Tibial nerve (tissue), 4 donors: ENCODE measurements around the gene HMCN2. TPM values are rescaled to one million over a fixed set of nuclear protein-coding genes. Genes with fewer than 3 reads are reported as not detected.

ENCODE experiments used
- DNase-seq, 2 donors: peaks; one replicate each; pipeline ENCODE4 v3.0.0-alpha.2; 2019; ENCODE audit warnings: low spot score in 2 of 2
- H3K27ac ChIP-seq, 4 donors: fragments of 200-600 bp; sonication (generic) in 3 of 4; one replicate each; pipeline ENCODE4 v1.5.1; 2017 to 2019; ENCODE audit warnings: mild to moderate bottlenecking in 1 of 4
- H3K27me3 ChIP-seq, 2 donors: fragments of 200-600 bp; sonication (generic) in 1 of 2; one replicate each; pipeline versions ENCODE4 v1.5.1 to v1.6.0; 2017 to 2019
- H3K36me3 ChIP-seq, 3 donors: fragments of 200-600 bp; sonication (generic); one replicate each; pipeline ENCODE4 v1.5.1; 2018 to 2019
- H3K4me1 ChIP-seq, 4 donors: fragments of 200-600 bp; sonication (generic) in 3 of 4; one replicate each; pipeline ENCODE4 v1.5.1; 2017 to 2019
- H3K4me3 ChIP-seq, 4 donors: fragments of 200-600 bp; sonication (generic) in 3 of 4; one replicate each; pipeline ENCODE4 v1.5.1; 2017 to 2019; ENCODE audit warnings: mild to moderate bottlenecking in 1 of 4, moderate library complexity in 1 of 4
- H3K9me3 ChIP-seq, 4 donors: fragments of 200-600 bp; sonication (generic) in 3 of 4; one replicate each; pipeline ENCODE4 v1.5.1; 2017 to 2019
- EP300 ChIP-seq, 2 donors: sonication (generic); formaldehyde crosslinking; IDR thresholded peaks; one replicate each; pipeline ENCODE4 v1.6.1; 2017; ENCODE audit warnings: antibody characterized with exemption in 2 of 2, mild to moderate bottlenecking in 1 of 2
- POLR2A ChIP-seq, 2 donors: fragments of 450-650 bp; IDR thresholded peaks; one replicate each; pipeline ENCODE4 v1.6.1; 2017; ENCODE audit warnings: antibody characterized with exemption in 2 of 2, mild to moderate bottlenecking in 2 of 2, moderate library complexity in 2 of 2
- WGBS, 2 donors: methylation state at CpG; one replicate each; pipeline ENCODE4 v1.1.5; 2018; 5-methylcytosine and 5-hydroxymethylcytosine counted together
- total RNA-seq, 4 donors: library from RNA; depleted of rRNA; stranded (reverse); fragments of >200 nt; gene quantifications; one replicate each; pipeline ENCODE4 v1.1.0, GENCODE V29; 2016
- TF ChIP-seq, protein P1 (sequence below), 5 experiments: fragments of 200-600 bp in 3 of 5; fragments of 450-650 bp in 2 of 5; sonication (generic) in 3 of 5; IDR thresholded peaks; one replicate each; pipeline ENCODE4 v1.5.1; 2016 to 2019; ENCODE audit warnings: antibody characterized with exemption in 5 of 5, mild to moderate bottlenecking in 3 of 5, moderate library complexity in 2 of 5

HMCN2 gene
- total RNA-seq, 4 donors from 2014 or later: 0.90 to 53.7 (median 20.3) TPM

DNA sequence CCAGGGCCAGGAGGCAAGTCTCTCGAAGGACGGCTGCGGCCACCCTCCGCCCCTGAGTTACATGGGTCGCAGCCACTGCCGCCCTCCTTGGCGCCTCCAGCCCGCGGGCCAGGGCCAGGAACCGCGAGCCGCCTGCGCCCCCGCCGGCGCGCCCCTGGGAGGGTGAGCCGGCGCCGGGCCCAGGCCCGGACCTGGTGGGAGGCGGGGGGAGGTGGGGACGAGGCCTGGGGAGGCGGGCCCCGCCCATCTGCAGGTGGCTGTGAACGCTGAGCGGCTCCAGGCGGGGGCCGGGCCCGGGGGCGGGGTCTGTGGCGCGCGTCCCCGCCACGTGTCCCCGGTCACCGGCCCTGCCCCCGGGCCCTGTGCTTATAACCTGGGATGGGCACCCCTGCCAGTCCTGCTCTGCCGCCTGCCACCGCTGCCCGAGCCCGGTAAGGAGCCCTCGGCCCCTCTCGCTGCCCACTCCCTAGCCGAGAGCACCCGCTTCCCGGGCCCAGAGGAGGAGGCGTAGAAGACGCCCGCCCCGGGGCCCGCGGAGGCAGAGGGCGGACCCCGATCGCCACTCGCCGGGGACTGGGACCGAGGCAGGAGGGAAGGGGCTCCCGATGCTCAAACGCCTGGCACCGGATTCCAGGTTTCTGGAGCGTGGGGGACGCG lies 179.1 kb downstream of the HMCN2 start, which contains the start of gene ASS1:
Gene ASS1, plus strand, starts transcription at position 397 of the 657 bp plus-strand sequence. CDS start 7,268 bp downstream, outside the sequence.
- Histone ChIP-seq H3K36me3 (no peaks in the 10 kb centered on the region), H3K4me3 (peak within 1 kb of the TSS; percentile 18 to 56 (median 46)), H3K4me1 (peaks cover 0 to 44% (median 23%) of the 10 kb centered on the region in 4 donors), H3K27ac (peak within 1 kb of the TSS in 3 of 4 donors; percentile 67 to 82 (median 72)), H3K27me3 (peaks cover 0 to 10% of the 10 kb centered on the region in 2 donors), H3K9me3 (peaks cover 0 to 31% (median 0%) of the 10 kb centered on the region in 4 donors)
- DNase-seq: peak in 1 of 2 donors; percentile 21
- WGBS, 2 donors: 1 to 5% methylated on average over 17 to 20 of the region's 66 CpGs
- TF ChIP-seq, protein P1, sequence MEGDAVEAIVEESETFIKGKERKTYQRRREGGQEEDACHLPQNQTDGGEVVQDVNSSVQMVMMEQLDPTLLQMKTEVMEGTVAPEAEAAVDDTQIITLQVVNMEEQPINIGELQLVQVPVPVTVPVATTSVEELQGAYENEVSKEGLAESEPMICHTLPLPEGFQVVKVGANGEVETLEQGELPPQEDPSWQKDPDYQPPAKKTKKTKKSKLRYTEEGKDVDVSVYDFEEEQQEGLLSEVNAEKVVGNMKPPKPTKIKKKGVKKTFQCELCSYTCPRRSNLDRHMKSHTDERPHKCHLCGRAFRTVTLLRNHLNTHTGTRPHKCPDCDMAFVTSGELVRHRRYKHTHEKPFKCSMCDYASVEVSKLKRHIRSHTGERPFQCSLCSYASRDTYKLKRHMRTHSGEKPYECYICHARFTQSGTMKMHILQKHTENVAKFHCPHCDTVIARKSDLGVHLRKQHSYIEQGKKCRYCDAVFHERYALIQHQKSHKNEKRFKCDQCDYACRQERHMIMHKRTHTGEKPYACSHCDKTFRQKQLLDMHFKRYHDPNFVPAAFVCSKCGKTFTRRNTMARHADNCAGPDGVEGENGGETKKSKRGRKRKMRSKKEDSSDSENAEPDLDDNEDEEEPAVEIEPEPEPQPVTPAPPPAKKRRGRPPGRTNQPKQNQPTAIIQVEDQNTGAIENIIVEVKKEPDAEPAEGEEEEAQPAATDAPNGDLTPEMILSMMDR (IDR thresholded peaks at IDR 0.05): no peak
- TF ChIP-seq POLR2A (IDR thresholded peaks at IDR 0.05) (no peak), EP300 (IDR thresholded peaks at IDR 0.05) (peak in 1 of 2 donors; percentile 24)

DNA sequence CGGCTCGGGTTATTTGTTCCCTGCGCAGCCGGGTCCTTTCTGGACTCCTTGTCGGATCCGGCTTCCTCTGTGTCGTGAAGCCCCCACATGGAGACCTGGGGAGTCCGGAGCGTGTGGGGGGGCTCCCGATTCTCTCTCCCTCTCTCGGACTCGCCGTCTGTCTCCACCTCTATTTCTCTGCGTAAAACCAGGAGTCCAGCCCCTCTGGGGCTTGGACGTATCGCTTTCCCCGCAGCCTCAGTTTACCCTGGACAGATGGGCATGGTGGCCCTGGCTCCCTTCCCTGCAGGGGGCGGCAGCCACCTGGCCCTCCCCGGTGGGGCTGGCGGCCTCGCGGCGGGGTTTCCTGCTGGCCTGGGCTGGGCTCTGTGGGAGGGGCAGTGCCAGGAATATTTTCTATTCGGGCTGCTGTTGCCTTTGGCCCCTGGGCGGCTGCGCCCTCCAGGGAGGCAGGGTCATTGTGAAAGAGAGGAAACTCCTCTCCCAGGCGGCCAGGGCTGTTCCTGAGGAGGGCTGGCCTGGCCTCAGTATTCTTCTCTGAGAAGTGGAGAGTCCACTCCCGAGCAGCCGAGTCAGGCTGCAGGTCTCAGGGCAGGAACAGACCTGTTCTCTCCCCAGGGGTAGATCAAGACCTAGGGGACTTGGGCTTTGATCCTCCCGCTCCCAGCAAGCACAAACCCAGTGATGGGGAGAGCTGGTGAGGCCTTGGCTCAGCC lies 179.9 kb downstream of the HMCN2 start:
- Histone ChIP-seq H3K27me3 (peaks cover 0 to 10% of the 10 kb centered on the region in 2 donors), H3K4me1 (peaks cover 0 to 50% (median 23%) of the 10 kb centered on the region in 4 donors), H3K4me3 (peak overlapping the region; percentile 18 to 56 (median 46)), H3K36me3 (no peaks in the 10 kb centered on the region), H3K9me3 (peaks cover 0 to 25% (median 0%) of the 10 kb centered on the region in 4 donors), H3K27ac (peak overlapping the region in 3 of 4 donors; percentile 67 to 82 (median 72))
- TF ChIP-seq POLR2A (IDR thresholded peaks at IDR 0.05) (no peak), EP300 (IDR thresholded peaks at IDR 0.05) (no peak)
- no peak for DNase-seq
- 10 to 13% methylated on average over 19 to 27 of the region's 30 CpGs for WGBS, 2 donors

DNA sequence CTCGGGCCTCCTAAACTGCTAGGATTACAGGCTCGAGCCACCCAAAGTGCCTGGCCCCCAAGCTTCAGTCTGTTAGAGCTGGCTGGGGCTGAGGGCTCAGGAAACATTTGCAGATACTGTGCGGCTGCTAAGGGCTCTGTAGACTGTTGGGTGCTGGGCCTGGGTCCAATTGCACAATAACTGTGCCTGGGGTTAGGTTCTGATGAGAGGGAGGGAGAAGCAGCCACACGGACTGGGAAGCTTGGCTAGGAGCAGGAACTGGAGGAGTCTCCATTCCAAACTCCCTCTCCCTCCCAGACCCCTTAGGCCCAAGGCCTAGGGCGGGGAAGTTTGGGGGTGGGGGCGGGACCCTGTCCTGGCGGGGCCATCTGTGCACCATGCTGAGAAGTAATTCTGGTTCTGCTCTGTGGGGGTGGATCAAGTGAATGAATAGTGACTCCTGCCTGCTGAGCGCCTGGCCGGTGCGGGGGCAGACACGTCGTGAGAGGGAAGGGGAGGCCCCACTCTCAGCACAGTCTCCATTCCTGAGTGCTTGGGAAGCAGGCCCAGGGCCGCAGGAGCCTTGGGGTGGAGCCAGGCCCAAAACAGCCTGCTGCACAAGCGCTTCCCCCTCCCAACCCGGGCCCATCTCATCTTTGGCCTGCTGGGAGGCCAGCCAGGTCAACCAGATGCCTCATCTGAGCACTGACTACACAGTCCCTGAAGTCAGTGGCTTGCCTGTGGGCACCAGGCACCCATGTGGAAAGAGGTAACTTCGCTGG lies 180.7 kb downstream of the HMCN2 start:
- Histone ChIP-seq H3K36me3 (no peaks in the 10 kb centered on the region), H3K4me1 (peaks cover 0 to 59% (median 31%) of the 10 kb centered on the region in 4 donors), H3K9me3 (peaks cover 0 to 16% (median 0%) of the 10 kb centered on the region in 4 donors), H3K4me3 (peak overlapping the region in 3 of 4 donors; percentile 18 to 56 (median 56)), H3K27me3 (peaks cover 0 to 10% of the 10 kb centered on the region in 2 donors), H3K27ac (peak overlapping the region in 3 of 4 donors; percentile 67 to 82 (median 72))
- DNase-seq: peak; percentile 60 to 75
- 24 to 59% methylated on average over 9 to 13 of the region's 16 CpGs for WGBS, 2 donors
- TF ChIP-seq, protein P1 (IDR thresholded peaks at IDR 0.05): no peak
- TF ChIP-seq POLR2A (IDR thresholded peaks at IDR 0.05) (no peak), EP300 (IDR thresholded peaks at IDR 0.05) (peak in 1 of 2 donors; percentile 20)

DNA sequence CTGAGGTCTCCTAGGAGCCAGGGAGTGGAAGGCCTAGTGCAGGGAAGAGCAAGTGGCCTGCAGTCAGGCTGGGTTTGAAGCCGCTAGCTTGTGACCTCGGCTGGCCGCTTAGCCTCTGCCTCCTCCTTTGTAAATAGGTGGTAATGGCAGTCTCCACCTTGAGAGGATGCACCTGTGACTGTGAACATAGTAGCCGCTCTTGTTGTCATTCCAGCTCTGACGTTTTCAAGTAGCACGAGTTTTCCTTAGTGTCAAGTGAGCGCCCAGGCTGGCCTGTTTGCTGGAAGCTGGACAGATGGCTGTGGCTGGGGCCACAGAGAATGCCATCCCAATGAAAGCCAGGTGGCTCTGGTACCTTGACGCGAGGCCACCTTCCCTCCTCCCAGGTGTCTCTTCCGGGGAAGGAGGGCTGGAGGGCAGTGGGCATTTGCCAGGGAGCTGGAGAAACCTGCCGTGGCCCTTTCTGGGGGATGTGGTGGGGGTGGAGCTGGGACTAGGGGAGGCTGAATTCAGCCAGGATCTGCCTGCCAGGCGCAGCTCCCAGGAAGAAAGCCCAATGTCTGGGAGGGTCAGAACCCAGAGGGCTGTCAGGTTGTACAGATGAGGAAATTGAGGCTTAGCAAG lies 181.7 kb downstream of the HMCN2 start:
- TF ChIP-seq POLR2A (IDR thresholded peaks at IDR 0.05) (no peak), EP300 (IDR thresholded peaks at IDR 0.05) (no peak)
- TF ChIP-seq, protein P1 (IDR thresholded peaks at IDR 0.05): no peak
- no peak for DNase-seq

More for the DNA sequence above, 181.7 kb downstream of the HMCN2 start:
- Histone ChIP-seq H3K27me3 (peaks cover 0 to 10% of the 10 kb centered on the region in 2 donors), H3K4me3 (no peak overlapping the region), H3K27ac (peak overlapping the region in 2 of 4 donors; percentile 67 to 82), H3K4me1 (peaks cover 0 to 69% (median 40%) of the 10 kb centered on the region in 4 donors), H3K9me3 (peaks cover 0 to 6% (median 0%) of the 10 kb centered on the region in 4 donors), H3K36me3 (no peaks in the 10 kb centered on the region)
- 81 to 83% methylated on average over 11 to 12 of the region's 12 CpGs for WGBS, 2 donors
